Endothelial cell of hepatic sinusoid (primary cell): Measurements from ENCODE around the gene ACVR1.
"Not testable (repeated sequence)": the region's sequence is repeated elsewhere in the genome, so short reads cannot be mapped to it uniquely, and the experiment has no call there.

Experiments used
- in situ Hi-C: cut with HindIII; loops from 2 replicates; pipeline ENCODE4 v1.10.0; 2017; ENCODE audit warnings: low sequenced_read_pairs

The ACVR1 gene

DNA sequence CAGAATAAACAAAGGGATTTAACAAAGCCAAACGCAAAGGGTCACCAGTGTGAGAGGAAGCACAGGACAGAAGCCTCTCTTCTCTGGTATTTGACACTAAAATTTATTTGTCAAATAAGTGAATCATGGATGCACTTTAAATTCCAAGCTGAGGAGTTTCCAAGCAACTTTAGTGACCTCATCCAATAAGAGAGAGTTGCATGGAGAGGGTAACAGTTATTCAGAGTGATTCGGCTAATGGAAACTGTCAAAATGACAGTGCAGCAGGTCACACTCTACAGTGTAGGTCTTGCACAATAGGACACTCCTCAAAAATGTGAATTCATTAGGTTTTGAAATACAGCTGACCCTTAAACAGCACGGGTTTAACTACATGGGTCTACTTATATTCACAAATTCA lies 143.5 kb downstream of the ACVR1 start:
- in situ Hi-C loops = no loop called here

DNA sequence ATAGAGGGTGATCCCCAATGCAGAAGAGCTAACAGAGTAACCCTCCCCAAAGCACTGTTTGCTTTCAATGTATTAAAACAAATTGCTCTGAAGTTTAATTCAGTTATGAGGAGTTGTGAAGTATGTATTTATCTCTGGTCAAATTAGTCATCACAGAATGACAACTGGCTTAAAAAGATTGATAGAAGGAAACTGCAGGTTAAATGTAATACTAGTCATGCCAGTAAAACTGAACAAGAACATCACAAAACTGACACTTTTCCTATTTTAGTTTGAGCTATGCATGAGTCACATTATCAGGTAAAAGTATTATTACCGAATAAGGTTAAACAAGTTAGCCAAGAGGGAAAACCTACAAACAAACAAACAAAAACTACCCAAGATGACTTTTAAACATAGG lies 148.4 kb downstream of the ACVR1 start:
- in situ Hi-C loops = no loop called here

DNA sequence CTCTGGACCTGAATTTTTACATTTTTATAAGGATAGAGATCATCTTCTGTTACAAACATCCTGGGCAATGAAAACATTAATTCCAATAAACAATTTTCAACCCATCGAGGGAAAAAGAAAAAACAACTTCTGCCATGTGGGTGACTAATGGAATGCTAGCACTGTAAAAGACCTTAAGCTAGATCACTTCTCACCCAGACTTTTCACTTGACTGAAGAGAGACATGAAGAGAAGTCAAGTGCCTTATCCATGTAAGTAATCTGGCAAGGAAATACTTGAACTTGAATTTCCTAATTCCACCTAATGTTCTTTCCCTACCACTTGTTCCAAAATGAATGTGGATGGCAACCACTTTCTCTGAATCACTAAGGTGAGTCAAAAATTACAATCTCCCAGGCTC lies 149.2 kb downstream of the ACVR1 start:
- in situ Hi-C loops = no loop called here

DNA sequence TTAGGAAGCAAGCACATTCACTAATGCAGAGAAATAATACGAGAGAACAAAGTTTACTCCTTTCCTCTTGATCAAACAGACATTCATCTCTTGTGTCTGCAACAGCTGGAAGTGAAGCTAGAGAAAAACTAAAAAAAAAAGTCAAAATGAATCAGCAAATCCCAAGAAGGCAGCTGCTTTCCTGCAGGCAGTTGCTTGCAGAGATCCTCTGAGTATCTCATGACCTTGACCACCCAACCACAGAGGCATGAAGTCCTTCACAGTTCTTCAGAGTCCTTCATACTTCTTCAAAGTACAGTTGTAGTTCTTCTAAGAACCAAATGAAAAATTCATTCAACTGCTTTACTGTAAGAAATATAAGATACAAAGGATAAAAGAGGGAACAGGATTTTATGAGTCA lies 150.3 kb downstream of the ACVR1 start:
- in situ Hi-C loops = no loop called here

DNA sequence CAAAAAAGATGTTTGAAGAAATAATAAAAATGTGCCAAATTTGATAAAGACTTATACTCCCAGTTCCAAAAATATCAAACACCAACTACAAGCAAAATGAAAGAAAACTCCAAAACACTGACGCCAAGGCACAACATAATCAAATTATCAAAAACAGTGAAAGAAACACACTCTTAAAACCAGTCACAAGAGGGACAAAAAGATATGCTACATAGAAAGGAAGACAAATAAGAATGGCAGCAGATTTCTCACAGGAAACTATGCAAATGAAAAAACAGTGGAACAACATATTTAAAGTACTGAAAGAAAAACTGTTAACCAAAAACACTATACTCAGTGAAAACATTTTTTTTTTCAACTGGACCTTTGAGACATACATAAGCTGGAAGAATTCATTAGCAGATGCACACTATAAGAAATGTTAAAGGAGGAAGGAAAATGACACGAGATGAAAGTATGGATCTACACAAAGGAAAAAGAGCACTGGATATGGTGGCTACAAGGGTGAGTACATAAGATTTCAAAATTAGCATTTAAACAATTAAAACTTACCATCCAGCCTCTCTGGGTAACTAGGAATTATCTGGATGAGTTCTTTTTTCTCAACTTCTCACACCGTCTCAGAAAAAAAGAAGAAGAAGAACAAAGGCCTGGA lies 153.4 kb downstream of the ACVR1 start:
- in situ Hi-C loops = no loop called here

DNA sequence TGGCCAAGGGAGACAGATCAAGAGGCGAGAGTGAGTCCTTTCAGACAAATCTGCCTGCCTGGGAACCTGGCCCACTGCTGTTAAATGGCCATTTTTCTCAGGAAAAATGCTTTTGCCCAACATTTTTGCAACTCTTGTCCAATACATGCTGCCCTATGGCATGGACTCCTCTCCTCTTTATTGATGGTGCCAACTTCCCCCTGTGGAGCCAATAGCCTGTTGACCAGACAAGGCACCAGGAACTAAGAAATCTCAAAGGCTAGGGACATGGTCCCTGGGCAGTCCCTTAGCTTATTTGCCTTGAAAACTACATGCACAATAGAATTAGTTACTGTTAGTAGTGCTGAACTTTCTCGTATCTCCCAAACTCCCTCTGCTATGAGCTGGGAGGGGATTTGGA lies 155.6 kb downstream of the ACVR1 start:
- in situ Hi-C loops = no loop called here

DNA sequence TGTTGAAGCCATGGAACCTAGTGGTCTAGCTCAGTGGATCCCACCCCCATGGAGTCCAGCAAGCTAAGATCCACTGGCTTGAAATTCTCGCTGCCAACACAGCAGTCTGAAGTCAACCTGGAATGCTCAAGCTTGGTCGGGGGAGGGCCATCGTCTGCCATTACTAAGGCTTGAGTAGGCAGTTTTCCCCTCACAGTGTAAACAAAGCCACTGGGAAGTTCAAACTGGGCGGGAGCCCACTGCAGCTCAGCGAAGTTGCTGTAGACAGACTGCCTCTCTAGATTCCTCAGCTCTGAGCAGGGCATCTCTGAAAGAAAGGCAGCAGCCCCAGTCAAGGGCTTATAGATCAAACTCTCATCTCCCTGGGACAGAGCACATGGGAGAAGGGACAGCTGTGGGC lies 171.5 kb downstream of the ACVR1 start:
- in situ Hi-C loops = not testable (repeated sequence)

DNA sequence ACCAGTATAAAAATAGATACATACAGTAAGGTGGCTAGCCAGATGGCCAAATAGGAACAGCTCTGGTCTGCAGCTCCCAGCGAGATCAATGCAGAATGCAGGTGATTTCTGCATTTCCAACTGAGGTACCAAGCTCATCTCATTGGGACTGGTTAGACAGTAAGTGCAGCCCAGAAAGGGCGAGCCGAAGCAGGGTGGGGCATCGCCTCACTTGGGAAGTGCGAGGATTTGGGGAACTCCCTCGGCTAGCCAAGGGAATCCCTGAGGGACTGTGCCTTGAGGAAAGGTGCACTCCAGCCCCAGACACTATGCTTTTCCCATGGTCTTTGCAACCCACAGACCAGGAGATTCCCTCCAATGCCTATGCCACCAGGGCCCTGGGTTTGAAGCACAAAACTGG lies 172.0 kb downstream of the ACVR1 start:
- in situ Hi-C loops = not testable (repeated sequence)

DNA sequence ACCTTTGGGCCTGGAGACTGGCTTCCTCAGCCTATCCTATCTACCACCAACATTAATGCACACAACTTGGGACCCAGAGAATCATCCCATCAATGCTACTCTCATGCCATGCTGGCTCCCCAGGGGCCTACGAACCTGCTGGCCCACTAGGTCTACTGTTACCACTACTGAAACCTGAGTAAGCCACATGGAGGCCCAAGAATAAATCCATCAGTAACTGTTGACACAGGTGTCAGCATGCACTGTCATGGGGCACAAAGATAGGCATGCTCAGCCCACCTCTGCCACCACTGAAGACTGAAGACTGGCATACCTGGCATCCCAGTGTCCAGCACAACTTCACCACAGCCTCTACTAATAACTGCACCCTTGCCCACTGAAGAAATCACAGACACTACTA lies 176.3 kb downstream of the ACVR1 start:
- in situ Hi-C loops = no loop called here

DNA sequence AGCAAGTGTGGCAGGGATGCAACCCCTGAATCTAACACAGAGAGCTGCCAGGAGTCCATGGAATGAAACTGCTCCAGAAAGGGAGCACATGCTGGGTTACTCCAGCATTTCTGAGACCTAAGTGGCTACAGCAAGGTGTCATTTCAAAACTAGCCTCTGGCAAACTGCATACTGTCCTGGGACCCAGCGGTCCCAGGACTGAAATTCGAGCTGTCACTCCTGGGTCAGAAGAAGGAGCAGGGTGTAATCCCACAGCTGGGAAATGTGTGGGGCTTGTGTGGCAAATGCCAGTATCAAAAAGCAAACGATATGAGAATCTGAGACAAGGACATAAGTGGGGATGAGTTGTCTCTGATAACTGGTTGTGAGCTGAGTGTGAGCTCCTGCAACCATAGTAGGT lies 177.1 kb downstream of the ACVR1 start:
- in situ Hi-C loops = no loop called here

DNA sequence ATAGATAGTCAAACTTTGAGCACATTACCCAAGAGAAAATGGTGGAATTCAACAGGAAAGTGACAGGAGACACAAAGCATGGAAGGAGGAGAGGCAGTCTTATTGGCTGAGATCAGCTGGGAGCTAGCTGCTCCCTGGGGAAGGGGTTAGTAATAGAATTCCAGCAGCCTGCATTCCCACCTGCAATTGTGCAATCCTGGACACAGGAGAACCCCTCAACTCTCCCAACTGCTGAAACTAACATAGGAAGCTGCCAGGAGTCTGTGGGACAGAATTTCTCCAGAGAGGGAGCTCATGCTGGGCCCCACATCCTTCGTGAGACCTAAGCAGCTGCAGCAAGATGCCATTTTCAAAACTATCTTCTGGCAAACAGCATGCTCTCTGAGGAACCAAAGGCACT lies 177.7 kb downstream of the ACVR1 start:
- in situ Hi-C loops = no loop called here

DNA sequence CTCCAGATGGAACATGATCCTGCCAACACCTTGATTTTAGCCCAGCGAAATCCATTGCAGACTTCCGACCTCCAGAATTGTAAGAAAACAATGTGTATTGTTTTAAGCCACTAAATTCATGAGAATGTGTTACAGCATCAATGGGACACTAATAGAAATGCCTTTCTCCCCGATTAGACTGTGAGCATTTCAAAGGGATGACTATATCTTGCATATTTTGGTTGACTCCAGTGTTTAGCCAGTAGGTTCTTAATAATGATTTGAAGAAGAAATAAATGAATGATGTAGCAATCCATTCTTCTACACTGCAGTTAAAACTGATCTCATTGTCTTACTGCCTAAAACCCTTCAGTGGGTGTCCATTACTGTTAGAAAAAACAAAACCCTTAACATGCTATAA lies 180.1 kb downstream of the ACVR1 start:
- in situ Hi-C loops = no loop called here

DNA sequence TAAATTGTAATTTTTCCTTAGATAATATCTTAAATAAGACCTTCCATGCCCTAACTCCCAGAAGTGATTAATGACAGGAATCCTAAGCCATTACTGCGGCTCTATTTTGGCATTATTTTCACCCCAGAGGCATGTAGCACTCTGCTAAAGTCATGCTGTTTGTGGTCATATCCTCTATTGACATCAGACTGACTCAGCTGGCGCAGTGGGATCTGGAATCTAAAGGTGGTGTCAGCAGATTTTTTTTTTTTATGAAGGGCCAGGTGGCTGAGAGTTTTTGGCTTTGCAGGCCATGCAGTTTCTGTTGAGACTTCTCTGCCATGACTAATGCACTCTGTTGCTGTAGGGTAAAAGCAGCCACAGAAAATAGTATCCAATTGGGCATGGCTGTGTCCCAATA lies 183.4 kb downstream of the ACVR1 start:
- in situ Hi-C loops = no loop called here

DNA sequence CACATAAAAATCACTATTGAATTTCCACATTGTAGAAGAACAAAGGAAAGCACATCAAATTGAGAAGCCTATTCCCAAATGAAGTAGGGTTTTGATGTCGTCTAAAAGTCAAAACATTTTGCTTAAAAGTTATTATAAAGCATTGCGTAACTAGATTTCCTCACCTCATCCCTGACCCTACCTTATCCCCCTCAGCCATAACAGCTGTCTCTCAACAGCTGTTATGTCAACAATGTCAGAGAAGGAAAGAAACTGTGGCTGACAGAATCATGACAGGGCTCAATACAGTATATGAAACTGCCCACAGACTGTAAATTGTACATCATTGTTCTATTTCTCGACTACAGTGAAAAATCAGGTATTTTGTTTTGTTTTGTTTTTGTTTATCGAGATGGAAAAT lies 184.4 kb downstream of the ACVR1 start:
- in situ Hi-C loops = no loop called here

DNA sequence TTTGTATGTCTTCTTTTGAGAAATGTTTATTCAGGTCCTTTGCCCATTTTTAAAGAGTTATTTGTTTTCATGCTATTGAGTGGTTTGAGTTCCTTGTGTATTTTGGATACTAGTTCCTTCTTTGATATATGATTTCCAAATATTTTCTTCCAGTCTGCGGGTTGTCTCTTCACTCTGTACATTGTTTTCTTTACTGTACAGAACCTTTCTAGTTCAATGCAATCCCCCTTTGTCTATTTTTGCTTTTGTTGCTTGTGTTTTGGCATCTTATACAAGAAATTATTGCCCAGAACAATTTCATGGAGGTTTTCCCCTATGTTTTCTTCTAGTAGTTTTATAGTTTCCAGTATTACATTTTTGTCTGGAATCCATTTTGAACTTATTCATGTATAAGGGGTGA lies 185.0 kb downstream of the ACVR1 start:
- in situ Hi-C loops = no loop called here
